Erythroblast (primary cell): ENCODE measurements around the gene EYA3.

Source experiments
- GATA1 ChIP-seq: IDR thresholded peaks from 2 replicates; pipeline ENCODE4 v1.6.1; 2011; ENCODE audit warnings: low read depth, mild to moderate bottlenecking, control low read depth, low read length, moderate library complexity
- POLR2A ChIP-seq: IDR thresholded peaks from 2 replicates; pipeline ENCODE4 v1.6.1; 2011; ENCODE audit warnings: mild to moderate bottlenecking, low read length

- no peak for TF ChIP-seq POLR2A
- no peak for TF ChIP-seq GATA1
These were observed 152.7 kb downstream of the EYA3 start for GRCh38 chr1:27935721-27936120.
